HFFc6 (cell line): Measurements from ENCODE around the gene CFAP57. TPM values are rescaled to one million over a fixed set of nuclear protein-coding genes. Genes with fewer than 3 reads are reported as not detected.
"Not testable (repeated sequence)": the region's sequence is repeated elsewhere in the genome, so short reads cannot be mapped to it uniquely, and the experiment has no call there.

ENCODE experiments used
- DNase-seq: peaks from one replicate; pipeline ENCODE4 v3.0.0-alpha.2; 2018
- H3K27ac Mint-ChIP-seq: 2 replicates; pipeline ENCODE4 v1.8.0; 2020; ENCODE audit warnings: mild to moderate bottlenecking, mixed read lengths
- H3K27me3 Mint-ChIP-seq: 2 replicates; pipeline ENCODE4 v1.8.0; 2021; ENCODE audit warnings: mild to moderate bottlenecking, moderate library complexity, mixed read lengths; ENCODE audit not compliant: insufficient read depth
- H3K36me3 Mint-ChIP-seq: 2 replicates; pipeline ENCODE4 v1.8.0; 2021; ENCODE audit warnings: low read depth, mixed read lengths
- H3K4me1 Mint-ChIP-seq: 2 replicates; pipeline ENCODE4 v1.8.0; 2020; ENCODE audit warnings: low read depth, mixed read lengths
- H3K4me3 Mint-ChIP-seq: 2 replicates; pipeline ENCODE4 v1.8.0; 2020; ENCODE audit warnings: mild to moderate bottlenecking, moderate library complexity, mixed read lengths
- H3K9me3 Mint-ChIP-seq: 2 replicates; pipeline ENCODE4 v1.8.0; 2020; ENCODE audit warnings: mild to moderate bottlenecking, mixed read lengths
- total RNA-seq, 6 experiments: library from RNA; stranded (reverse); fragmentation: NEBNext Ultra II Directional; extraction: Animal tissue kit (Norgen Biotek cat#: 25700); gene quantifications; 2 replicates in 1 of 6; 3 replicates in 5 of 6; pipeline ENCODE4 v1.2.3, GENCODE V29; 2021
- TF ChIP-seq, protein P1 (sequence below): fragments of 200-600 bp; sonication (generic); IDR thresholded peaks from 2 replicates; pipeline ENCODE4 v1.5.0; 2021; ENCODE audit warnings: antibody characterized with exemption, mild to moderate bottlenecking

CFAP57 gene
- total RNA-seq, 6 experiments from 2014 or later: 0.14 to 0.75 (median 0.19) TPM

DNA sequence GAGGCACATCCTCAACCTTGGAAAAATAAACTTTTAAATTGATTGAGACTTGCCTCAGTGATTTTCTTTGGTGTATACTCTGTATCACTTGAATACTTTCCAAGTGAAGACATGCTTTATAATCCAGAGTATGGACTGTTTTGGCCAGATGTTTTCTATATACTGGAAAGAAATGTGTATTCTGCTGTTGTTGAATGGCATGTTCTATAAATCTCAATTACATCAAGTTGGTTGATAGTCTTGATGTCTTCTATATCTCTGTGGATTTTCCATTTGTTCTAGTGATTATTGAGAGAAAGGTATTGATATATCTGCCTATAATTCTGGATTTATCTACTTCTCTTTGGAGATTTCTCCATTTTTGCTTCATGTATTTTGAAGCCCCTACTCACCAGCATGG is 37.5 kb upstream of the CFAP57 start:
- Mint-ChIP-seq H3K4me1 (peaks cover 9% of the 10 kb centered on the region; the same call in 1 of the 2 replicates), H3K4me3 (no peak overlapping the region), H3K36me3 (no peaks in the 10 kb centered on the region), H3K27me3 (peaks cover 13% of the 10 kb centered on the region), H3K9me3 (no peaks in the 10 kb centered on the region), H3K27ac (no peak overlapping the region)
- no peak for DNase-seq
- TF ChIP-seq, protein P1, sequence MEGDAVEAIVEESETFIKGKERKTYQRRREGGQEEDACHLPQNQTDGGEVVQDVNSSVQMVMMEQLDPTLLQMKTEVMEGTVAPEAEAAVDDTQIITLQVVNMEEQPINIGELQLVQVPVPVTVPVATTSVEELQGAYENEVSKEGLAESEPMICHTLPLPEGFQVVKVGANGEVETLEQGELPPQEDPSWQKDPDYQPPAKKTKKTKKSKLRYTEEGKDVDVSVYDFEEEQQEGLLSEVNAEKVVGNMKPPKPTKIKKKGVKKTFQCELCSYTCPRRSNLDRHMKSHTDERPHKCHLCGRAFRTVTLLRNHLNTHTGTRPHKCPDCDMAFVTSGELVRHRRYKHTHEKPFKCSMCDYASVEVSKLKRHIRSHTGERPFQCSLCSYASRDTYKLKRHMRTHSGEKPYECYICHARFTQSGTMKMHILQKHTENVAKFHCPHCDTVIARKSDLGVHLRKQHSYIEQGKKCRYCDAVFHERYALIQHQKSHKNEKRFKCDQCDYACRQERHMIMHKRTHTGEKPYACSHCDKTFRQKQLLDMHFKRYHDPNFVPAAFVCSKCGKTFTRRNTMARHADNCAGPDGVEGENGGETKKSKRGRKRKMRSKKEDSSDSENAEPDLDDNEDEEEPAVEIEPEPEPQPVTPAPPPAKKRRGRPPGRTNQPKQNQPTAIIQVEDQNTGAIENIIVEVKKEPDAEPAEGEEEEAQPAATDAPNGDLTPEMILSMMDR: no peak

DNA sequence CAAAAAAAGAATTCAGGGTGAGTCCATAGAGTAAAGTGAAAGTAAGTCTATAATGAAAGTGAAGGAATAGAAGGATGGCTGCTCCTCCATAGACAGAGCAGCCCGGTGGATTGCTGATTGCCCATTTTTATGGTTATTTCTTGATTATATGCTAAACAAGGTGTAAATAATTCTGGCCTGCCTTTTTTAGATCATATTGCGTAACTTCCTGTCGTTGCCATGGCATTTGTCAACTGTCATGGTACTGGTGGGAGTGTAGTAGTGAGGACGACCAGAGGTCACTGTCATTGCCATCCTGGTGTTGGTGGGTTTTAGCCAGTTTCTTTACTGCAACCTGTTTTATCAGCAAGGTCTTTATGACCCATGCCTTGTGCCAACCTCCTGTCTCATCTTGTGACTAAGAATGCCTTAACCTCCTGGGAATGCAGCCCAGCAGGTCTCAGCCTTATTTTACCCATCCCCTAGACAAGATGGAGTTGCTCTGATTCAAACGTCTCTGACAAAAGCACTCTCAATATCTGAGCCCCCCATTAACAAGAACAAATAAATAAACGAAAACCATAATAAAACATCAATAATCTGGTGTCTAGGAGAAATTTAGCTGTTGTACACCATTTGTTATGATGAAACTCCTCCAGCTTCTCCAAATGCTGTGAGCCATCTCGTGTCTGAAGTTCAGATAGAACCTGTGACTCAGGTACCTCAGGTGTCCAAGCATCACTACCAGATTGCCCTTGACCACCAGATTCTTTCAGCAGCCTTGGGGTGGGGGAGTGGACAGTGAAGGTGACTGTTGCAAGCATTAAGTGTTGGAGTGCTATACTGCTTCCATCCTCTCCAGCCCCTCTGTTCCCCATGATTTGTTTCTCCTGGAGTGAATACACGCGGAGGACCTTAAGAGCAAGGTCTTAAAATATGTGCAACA is 36.0 kb upstream of the CFAP57 start:
- TF ChIP-seq, protein P1: no peak

DNA sequence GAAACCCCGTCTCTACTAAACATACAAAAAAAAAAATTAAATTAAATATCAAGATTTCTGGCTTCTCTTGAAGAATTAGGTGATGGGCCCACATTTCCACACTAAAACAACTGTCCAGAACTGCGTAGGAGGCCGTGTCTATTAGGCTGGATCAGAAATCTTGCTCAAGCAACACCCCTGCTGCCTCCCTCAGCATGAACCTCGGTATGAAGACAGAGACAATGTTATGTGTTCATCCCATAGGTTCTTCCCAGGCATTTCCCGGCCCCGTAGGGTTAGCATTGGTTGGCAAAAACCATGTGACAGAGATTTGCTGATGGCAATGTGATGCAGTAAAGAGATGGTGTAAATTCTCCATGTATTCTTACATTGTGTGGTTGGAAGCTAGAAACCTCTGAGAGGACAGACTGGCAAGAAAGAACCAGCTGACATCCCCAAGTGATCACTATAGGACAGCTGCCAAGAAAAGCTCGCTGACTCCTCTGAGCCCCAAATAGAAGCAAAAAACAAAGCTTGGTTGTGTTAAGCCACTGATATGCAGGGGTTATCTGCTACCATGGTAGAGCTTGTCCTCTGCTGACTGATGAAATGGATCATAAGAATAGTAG is 34.6 kb upstream of the CFAP57 start:
- Mint-ChIP-seq H3K27ac (no peak overlapping the region), H3K36me3 (no peaks in the 10 kb centered on the region), H3K9me3 (no peaks in the 10 kb centered on the region), H3K27me3 (peaks cover 17% of the 10 kb centered on the region), H3K4me1 (peaks cover 9% of the 10 kb centered on the region; the same call in 1 of the 2 replicates), H3K4me3 (no peak overlapping the region)
- no peak for DNase-seq
- TF ChIP-seq, protein P1: no peak

More for the DNA sequence above, 36.0 kb upstream of the CFAP57 start:
- H3K27ac Mint-ChIP-seq: no peak overlapping the region
- no peak overlapping the region for H3K4me3 Mint-ChIP-seq
- no peaks in the 10 kb centered on the region for H3K9me3 Mint-ChIP-seq
- H3K27me3 Mint-ChIP-seq: peaks cover 16% of the 10 kb centered on the region
- H3K36me3 Mint-ChIP-seq: no peaks in the 10 kb centered on the region
- peaks cover 9% of the 10 kb centered on the region; the same call in 1 of the 2 replicates for H3K4me1 Mint-ChIP-seq
- DNase-seq: no peak

DNA sequence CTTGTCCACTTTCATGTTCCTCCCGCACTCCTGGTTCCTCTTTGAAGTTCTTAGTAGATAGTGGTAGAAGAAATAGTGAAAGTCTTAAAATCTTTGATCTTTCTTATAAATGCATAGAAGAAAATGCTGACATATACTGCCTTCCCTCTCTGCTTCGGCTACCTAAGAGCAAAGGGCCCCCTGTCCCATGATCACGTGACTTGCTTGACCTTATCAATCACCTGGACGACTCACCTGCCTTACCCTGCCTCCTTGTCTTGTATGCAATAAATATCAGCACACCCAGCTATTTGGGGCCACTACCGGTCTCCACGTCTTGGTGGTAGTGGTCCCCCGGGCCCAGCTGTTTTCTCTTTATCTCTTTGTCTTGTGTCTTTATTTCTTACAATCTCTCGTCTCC is 32.8 kb upstream of the CFAP57 start:
- not testable (repeated sequence) for H3K36me3 Mint-ChIP-seq, H3K9me3 Mint-ChIP-seq, H3K4me3 Mint-ChIP-seq, DNase-seq, H3K27ac Mint-ChIP-seq
- peaks cover 14% of the 10 kb centered on the region for H3K4me1 Mint-ChIP-seq
- H3K27me3 Mint-ChIP-seq: peaks cover 19% of the 10 kb centered on the region

DNA sequence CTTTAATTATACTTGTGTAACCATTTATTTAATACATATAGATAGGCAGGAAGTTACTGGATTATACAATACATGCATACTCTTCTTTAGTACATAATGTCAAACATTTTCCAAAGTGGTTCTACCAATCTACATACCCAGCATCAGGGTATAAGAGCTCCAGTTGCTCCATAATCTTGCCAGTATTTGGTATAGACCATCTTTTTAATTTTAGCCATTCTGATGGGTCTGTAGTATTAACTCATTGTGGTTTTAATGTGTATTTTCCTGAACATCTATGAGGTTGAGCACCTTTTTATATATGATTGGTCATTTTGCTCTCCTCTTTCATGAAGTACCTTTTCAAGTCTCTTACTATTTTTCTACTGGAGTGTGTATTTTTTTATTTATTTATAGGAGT is 32.1 kb upstream of the CFAP57 start:
- H3K36me3 Mint-ChIP-seq: no peaks in the 10 kb centered on the region
- TF ChIP-seq, protein P1: no peak
- no peak for DNase-seq
- peaks cover 26% of the 10 kb centered on the region for H3K27me3 Mint-ChIP-seq
- peaks cover 19% of the 10 kb centered on the region for H3K4me1 Mint-ChIP-seq
- H3K9me3 Mint-ChIP-seq: no peaks in the 10 kb centered on the region
- H3K4me3 Mint-ChIP-seq: no peak overlapping the region
- no peak overlapping the region for H3K27ac Mint-ChIP-seq

DNA sequence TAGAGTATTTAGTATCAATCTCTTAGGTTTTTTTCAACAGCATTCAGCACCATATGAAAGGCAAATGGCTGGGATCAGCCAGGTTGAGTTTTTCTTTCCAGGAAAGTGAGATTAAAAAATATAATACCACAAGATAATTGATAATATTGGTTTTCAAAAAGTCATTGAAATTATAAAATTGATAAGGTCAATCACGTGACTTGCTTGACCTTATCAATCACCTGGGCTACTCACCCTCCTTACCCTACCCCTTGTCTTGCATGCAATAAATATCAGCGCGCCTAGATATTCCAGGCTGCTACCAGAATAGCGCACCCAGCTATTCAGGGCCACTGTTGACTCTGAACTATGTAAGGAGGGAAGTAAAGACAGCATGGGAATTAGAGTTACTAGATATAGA is 31.5 kb upstream of the CFAP57 start:
- DNase-seq: no peak
- Mint-ChIP-seq H3K9me3 (no peaks in the 10 kb centered on the region), H3K27me3 (peaks cover 31% of the 10 kb centered on the region), H3K36me3 (no peaks in the 10 kb centered on the region), H3K4me1 (peaks cover 18% of the 10 kb centered on the region), H3K27ac (no peak overlapping the region), H3K4me3 (no peak overlapping the region)
- TF ChIP-seq, protein P1: no peak
